ENCODE measurements around the gene ANGEL1.

ANGEL1 gene, protein sequence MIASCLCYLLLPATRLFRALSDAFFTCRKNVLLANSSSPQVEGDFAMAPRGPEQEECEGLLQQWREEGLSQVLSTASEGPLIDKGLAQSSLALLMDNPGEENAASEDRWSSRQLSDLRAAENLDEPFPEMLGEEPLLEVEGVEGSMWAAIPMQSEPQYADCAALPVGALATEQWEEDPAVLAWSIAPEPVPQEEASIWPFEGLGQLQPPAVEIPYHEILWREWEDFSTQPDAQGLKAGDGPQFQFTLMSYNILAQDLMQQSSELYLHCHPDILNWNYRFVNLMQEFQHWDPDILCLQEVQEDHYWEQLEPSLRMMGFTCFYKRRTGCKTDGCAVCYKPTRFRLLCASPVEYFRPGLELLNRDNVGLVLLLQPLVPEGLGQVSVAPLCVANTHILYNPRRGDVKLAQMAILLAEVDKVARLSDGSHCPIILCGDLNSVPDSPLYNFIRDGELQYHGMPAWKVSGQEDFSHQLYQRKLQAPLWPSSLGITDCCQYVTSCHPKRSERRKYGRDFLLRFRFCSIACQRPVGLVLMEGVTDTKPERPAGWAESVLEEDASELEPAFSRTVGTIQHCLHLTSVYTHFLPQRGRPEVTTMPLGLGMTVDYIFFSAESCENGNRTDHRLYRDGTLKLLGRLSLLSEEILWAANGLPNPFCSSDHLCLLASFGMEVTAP

DNA sequence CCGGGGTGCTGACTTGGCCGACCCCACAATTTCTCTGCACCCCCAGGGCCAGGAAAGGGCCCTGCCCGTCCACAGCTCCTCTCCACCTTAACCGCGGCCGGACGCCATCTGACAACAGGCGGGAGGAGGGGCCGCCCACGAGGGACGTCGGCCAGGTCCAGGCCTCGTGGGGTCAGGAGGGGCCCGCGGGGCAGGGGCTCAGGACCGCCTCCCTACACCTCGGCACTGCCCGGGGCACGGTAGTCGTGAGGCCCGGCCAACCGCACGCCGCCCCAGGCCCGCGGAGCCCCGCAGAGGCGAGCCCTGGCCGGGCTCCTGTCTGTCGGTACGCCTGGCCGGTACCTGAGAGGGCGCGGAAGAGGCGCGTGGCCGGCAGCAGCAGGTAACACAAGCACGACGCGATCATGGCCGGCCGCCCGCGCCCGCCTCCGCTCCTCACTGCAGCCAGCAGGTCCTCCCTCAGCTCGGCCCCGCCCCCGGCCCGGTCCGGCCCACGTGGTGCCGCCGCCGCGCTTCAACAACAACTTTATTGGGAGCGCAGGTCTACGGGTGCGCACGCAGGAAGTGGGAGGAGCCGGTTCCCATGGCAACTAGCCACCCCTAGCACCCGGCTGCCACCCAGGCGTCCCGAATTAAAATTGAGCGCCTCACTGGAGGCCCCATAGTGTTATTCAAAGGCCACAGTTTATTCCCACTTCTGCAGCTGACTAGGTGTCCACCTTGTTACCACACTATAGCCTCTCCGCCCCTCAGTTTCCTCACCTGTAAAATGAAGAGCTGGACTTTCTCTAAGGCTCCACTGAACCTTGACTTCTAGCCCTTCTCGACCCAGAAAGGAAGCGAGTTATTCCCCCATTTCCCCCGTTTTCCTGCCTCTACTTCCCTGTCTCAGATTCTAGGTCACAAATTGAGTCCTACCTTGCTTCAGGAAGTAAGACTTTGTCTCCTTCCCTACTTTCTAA lies at the start of gene ANGEL1:
TSS of gene ANGEL1 (minus strand) at position 461 of the 962 bp plus-strand sequence. CDS start at position 406, 55 bp downstream.
- in situ Hi-C loops (cut with MboI; ENCODE audit: low sequenced_read_pairs), result no loop called here

DNA sequence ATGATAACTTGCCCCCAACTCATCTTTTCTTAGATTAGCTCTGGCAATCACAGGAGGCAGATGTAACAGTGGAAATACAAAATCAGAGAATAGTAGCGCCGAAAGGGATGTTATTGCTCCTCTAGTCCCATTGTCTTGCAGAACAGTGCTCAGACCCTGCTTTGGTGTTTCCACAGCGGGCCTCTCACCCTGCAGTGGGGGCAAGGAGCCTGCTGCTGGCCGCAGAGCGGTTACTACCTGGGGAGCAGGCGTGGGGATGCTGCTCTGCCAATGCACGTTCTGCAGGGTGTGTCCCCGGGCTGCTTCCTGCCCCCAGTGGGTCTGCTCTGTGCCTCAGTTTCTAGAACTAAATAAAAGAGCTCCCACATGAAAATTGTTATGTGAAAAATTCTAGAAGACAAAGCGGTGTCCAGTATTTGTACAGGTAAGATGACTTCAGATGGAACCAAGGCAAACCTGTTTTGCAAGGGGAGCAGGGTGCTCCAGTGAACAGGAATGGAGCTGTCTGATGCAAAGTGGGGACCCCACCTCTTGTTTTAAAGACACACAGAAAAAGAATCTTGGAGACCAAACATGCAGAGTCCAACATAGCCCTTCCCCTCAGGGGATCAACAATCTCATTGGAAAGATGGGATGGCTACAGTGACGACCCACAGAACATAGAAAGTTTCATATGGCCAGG lies 49.0 kb upstream of the ANGEL1 start:
- in situ Hi-C loops (cut with MboI; ENCODE audit: low sequenced_read_pairs), result loop anchor here (25.0 kb wide), 1 partner anchor 451 kb away; the partner anchor contains the start of genes GSTZ1 and POMT2

DNA sequence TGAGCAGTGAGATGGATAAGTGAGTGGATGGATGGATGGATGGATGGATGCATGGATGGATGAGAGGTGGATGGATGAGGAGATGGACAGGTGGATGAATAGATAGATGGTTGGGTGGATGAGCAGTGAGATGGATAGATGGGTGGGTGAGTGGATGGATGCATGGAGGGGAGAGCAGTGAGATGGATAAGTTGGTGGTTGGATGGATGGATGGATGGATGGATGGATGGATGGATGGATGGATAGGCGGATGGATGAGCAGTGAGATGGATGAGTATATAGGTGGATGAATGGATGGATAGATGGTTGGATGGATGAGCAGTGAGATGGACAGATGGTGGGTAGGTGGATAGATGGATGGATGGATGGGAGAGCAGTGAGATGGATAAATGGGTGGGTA lies 44.1 kb upstream of the ANGEL1 start:
- in situ Hi-C loops (cut with MboI; ENCODE audit: low sequenced_read_pairs), result loop anchor here (25.0 kb wide), 1 partner anchor 456 kb away; the partner anchor contains the start of genes GSTZ1 and POMT2

DNA sequence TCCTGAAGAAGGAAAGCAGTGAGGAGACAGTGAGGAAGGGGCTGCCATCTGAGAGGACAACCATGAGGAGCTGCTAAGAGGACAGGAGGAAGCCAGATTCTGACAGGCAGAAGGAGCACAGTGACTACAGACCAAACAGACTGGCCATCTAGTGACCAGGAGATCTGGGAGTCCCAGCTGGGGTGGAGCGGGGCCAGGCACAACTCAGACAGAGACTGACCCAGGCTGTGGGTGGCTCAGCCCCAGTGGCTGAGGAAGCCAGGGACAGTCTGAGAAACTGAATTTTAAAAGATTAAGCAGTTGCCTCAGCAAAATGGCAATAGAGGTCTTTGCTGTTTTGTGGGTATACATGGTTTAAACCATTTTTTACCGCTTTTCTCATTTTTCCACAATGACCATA lies 42.4 kb upstream of the ANGEL1 start:
- in situ Hi-C loops (cut with MboI; ENCODE audit: low sequenced_read_pairs), result loop anchor here (25.0 kb wide), 1 partner anchor 457 kb away; the partner anchor contains the start of genes GSTZ1 and POMT2

DNA sequence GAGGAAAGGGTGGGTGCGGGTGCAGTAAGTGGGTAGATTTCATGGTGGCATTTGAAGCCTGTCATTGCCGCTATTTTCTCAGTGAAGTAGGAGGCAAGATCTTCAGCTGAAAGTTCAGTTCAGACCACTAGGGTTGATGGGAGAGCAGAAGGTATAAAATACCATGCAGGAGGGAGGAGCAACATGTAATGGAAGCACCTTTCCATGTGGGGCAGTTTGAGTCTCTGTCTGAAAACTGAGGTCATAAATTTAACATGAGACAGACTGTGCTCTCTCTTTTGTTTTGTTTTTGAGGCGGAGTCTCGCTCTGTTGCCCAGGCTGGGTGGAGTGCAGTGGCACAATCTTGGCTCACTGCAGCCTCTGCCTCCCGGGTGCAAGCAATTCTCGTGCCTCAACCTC lies 36.2 kb upstream of the ANGEL1 start:
- in situ Hi-C loops (cut with MboI; ENCODE audit: low sequenced_read_pairs), result no loop called here

DNA sequence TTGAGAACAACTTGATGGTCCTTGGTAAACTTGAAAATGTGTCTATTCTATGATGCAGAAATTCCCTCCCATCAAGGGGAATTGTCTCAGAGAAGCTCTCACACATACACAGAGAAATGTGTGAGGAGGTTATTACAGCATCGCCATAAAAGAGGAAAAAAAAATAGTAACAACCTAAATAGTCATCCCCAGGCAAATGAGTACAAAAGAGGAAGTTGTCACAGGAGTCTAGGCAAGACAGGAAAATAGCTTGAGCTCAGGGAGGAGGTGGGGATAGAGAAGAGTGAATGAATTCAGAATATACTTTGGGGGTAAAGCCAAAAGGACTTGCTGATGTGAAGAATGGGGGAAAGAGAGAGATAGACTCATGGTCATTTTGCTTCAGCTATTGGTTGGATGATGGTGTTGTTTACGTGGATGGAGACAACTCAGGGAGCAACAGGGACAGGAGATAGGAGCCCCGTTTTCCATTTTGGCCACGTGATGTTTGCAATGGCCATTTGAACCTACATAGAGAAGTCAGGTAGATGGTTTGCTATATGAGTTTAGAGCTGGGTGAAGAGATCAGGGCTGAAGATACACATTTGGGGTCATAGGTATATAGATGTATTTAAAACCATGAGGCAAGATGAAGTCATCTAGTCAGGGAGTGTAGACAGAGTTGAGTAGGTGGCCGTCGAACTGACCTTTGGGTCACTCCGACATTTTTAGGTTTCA lies 33.8 kb upstream of the ANGEL1 start:
- in situ Hi-C loops (cut with MboI; ENCODE audit: low sequenced_read_pairs), result no loop called here

DNA sequence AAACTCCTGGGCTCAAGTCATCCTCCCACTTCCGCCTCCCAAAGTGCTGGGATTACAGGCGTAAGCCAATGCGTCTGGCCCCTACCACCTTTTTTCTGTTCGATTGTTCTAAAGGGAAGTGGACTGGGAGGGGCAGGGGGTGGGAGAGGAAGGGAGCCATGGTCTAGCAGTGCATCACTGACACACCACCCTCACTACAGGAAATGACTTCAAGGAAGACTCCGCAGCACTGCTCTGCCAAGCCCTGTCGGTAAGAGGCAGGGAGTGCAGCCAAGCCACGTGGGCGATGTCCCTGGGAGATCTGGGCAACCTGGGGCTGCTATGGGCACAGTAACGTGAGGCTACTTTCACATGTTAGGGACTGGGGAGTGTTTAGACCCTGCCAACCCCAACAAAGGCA lies 31.5 kb upstream of the ANGEL1 start:
- in situ Hi-C loops (cut with MboI; ENCODE audit: low sequenced_read_pairs), result no loop called here

DNA sequence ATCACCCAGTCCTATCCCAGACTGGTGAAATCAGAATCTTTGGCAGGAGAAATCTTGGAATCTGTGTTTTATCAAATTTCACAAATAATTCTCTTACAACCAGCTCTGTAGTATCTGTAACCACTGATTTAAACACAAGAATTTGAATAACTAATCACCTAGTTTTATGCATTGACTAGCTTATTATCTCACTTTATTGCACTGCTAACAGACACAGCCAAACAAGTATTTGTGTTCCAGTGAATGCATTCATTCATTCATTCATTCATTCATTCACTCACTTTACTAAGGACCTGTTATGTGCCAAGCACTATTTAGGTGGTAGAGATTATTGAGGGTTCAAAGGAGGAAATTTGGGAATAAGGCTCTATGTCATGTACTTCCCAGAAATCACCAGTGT lies 29.7 kb upstream of the ANGEL1 start:
- in situ Hi-C loops (cut with MboI; ENCODE audit: low sequenced_read_pairs), result no loop called here

DNA sequence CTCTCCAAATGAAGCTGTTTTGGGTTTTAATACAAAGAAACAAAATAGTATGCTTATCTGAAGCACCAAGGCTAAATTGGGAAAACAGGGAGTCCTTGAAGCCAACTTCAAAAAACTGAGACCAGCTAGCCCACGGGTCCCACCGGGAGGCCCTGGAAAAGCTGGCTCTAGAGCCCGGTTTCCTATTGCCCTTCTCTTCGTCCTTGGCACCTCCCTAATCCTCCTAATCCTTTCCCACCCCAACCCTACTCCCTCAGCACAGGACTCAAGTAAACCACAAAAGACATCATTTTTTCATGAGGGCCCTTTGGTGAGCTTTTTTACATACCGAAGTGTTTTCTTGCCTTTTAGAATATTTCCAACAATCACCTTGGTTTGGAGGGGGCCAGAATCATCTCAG lies 24.8 kb upstream of the ANGEL1 start:
- in situ Hi-C loops (cut with MboI; ENCODE audit: low sequenced_read_pairs), result no loop called here

DNA sequence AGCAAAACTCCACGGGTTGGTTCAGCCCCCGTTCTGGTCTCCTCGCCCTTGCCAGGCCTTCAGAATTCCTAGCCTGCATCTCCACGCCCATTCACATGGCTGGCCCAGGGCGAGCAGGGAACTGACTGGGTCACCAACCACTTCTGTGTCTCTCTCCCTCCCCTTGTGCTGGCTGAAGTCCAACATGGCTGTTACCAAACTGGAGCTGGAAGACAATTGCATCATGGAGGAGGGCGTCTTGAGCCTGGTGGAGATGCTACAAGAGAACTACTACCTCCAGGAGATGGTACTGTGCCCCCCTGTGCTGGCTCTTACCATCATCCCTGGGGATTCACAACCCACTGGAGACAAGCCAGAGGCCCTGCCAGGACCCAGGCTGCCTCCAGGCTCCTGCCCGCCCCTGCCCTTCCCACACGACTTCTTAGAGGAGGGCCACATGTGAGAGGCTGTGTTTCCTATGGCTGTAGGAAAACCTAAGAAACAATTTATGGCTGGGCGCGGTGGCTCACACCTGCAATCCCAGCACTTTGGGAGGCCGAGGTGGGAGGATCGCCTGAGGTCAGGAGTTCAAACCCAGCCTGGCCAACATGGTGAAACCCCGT lies 23.4 kb upstream of the ANGEL1 start:
- in situ Hi-C loops (cut with MboI; ENCODE audit: low sequenced_read_pairs), result no loop called here

DNA sequence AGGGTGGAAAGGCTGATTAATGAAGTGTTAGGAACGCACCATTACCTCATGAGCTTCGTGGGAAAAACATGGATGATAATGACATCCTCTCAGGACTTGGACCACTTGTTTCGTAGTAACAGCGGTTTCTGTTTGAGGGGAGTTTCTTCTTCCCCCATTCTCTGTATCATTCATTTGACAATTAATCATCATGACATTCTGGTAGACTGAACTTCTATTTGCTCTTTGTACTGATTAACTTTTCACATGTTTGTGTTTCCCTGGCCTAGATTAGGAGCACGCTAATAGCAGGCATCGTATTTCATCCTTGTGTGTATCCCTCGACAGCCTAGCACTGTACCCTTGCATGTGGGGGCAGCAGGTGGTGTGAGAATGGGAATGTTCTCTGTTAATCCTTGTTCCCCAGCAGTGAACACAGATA lies 21.6 kb upstream of the ANGEL1 start:
- in situ Hi-C loops (cut with MboI; ENCODE audit: low sequenced_read_pairs), result no loop called here

DNA sequence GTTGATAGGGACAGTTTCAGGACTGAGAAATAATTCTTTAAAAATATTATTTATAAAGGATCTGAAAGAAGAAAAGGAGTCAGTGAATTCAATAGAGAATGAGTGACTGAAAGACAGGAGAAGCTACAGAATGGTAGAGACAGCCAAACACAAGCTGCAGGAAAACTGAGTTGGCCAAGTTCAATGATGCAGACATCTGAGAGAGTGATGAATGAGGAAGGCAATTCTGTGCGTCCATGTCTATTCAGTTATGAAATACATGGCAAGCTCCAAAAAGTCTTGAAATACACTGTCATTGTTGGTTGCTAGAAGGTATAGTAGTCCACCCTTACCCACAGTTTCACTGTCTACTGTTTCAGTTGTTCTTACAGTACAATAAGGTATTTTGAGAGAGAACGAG lies 20.3 kb upstream of the ANGEL1 start:
- in situ Hi-C loops (cut with MboI; ENCODE audit: low sequenced_read_pairs), result no loop called here

DNA sequence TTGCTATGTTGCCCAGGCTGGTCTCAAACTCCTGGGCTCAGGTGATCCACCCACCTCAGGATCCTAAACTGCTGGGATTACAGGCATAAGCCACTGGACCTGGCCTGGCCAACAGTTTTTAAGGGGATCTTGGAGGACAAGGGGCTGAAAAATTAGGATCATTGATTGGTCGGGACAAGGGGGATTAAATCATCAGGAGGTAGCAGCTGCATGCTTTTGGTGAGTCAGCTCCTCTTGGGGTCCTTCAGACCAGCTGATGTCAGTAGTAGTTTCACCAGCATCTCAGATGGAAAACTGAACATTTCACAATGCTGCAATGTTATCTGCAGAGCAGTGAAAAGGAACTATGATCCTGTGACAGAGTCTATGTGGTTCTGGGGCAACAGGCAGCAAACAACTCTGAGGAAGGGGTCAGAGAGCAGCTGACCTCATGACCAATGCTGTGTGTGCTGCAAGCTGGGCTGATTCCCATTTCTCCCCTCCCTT lies 19.9 kb upstream of the ANGEL1 start:
- in situ Hi-C loops (cut with MboI; ENCODE audit: low sequenced_read_pairs), result no loop called here

DNA sequence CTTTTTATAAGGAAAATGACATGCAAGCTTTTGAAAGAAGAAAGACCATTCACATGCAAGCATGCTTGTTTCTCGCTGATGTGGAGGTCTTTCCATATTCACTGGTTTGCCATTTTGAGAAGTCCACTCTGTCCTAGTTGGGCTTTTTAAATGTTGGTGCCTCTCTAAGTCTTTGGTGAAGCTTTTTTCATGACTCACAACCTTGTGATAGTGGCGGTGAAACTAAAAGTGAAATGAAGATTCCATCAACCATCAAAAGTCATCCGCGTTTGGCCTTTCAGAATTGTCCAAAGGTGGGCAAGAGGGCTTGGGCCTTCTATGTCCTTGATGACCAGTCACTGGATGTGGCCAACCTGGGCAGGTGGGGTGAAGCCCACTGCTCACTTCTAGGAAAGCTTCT lies 17.9 kb upstream of the ANGEL1 start:
- in situ Hi-C loops (cut with MboI; ENCODE audit: low sequenced_read_pairs), result no loop called here

DNA sequence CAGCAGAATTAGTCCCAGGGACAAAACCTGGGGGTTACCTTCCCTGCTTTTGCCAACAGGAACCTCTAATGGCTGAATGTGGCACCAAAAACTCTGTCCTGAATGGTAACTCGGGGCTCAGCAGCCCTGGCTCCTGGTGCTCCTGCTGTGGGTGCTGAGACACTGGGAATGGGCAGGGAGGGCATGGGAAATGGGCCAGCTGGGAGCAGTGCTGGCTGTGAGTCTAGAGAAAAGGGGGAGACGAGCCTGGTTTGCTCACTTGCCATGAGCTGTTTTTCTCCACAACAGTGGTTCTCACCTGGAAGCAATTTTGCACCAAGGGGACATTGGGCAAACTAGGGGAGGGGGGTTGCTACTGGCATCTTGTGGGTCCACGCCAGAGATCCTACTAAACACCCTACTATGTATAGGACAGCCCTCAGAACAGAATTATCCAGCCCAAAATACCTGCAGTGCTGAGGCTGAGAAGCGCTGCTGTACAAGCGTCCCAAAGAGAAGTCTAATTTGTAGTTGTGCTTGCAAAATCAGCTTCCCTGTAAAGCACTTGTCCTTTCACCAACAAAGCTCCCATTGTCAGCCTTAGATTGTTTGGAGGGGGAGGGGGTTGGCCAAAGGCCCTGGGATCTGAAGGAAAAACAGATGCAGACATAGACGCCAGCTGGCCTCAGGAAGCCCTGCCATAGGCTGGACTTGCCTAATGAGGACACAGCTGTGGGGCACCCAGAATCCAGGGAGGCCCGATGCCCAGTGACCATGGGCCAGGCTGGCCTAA lies 17.2 kb upstream of the ANGEL1 start:
- in situ Hi-C loops (cut with MboI; ENCODE audit: low sequenced_read_pairs), result no loop called here

DNA sequence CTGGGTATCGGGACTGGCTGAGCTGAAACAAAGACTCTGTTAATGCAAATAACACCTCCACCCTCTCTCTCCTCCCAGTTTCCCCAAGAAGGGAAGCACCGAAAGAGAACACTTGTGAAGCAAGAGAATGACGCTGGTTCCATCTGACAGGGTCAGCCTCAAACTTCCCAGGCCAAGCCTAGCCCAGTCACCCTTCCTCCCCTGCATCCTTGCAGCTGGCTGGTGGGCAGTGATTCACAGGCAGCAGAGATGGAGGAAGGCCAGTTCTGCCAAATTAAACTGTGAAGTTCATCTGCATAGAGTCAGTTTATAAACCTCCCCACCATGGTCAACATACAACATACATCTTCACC lies 16.3 kb upstream of the ANGEL1 start:
- in situ Hi-C loops (cut with MboI; ENCODE audit: low sequenced_read_pairs), result no loop called here

DNA sequence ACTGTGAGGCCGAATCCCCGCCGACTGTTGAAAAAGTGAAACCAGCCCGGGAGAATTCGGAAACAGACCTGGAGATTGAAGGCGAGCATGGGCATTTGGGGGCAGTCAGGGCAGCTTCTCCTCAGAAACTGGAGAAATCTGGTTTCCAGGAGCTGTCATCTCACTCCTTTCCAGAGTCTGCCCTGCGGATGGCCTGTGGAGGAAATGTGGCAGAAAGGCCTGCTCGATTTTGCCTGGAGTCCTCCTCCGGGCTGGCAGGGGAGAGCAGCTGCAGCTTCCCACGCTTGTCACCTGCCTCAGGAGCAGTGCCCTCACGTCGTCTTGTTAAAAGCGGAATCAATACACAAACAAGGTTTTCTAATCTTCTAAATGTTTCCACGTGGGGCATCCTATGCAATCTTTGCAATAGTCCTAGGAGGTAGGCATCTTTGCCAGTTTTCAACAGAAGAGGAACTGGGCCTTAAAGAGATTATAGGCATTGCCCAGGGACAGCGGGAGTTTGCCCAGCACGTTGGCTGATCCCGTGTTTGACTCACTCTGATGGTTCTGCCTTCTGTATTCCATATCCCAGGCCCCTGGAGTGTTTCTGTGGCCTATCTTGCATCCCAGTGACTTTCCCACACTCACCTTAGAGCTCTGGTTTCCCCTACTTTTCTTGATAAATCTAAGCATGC lies 15.8 kb upstream of the ANGEL1 start:
- in situ Hi-C loops (cut with MboI; ENCODE audit: low sequenced_read_pairs), result no loop called here

DNA sequence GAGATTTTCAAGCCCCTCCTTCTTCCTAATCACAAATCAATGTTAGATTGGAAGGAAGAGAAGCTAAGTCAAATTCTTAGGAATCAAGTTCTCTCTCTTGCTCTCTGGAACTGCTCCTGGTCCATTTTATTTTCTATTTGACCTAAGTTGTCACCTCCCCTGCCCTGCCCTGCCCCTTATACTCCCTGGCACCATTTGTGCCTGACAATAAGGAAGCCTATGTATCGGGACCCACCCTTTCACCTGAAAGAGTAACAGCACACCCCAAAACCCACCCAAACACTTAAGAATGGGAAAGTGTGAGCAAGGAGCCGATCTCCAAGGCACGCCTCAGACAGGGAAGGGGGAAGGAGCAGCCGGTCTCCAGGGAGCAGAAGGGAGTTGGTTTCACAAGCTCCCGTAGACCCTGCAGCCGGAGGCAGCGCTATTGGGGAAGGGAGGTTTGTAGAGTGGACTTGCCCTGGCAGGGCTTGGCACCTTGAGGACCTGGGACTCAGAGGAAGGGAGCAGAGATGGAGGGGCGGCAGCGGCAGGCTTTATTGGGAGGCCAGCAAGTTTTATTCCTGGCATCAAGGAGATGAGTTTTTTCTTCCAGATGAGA lies 15.1 kb upstream of the ANGEL1 start:
- in situ Hi-C loops (cut with MboI; ENCODE audit: low sequenced_read_pairs), result no loop called here
